GM21737 (cell line): ENCODE results near the gene ASIC2.

Source experiments
- ATAC-seq: cut with Tn5 transposase; IDR thresholded peaks from one replicate; pipeline ENCODE4 v1.9.1; 2021; ENCODE audit warnings: mild to moderate bottlenecking, moderate library complexity; ENCODE audit not compliant: unreplicated experiment

ASIC2 gene

GRCh38 chr17:33292981-33293867 lies at the start of gene ASIC2:
ASIC2 (minus strand) TSS chr17:33293295.
- ATAC-seq = no peak

GRCh38 chr17:33342025-33342424 lies 48.9 kb upstream of the ASIC2 start:
- ATAC-seq = no peak

- no peak for ATAC-seq
Measured at GRCh38 chr17:33338242-33338641, 45.1 kb upstream of the ASIC2 start.

GRCh38 chr17:33335491-33336173 lies 42.5 kb upstream of the ASIC2 start:
- no peak for ATAC-seq

GRCh38 chr17:33334703-33335102 lies 41.6 kb upstream of the ASIC2 start:
- ATAC-seq = no peak

GRCh38 chr17:33330877-33331276 lies 37.8 kb upstream of the ASIC2 start:
- no peak for ATAC-seq

GRCh38 chr17:33328129-33328528 lies 35.0 kb upstream of the ASIC2 start:
- ATAC-seq = no peak

- no peak for ATAC-seq
Measured at GRCh38 chr17:33324736-33325135, 31.6 kb upstream of the ASIC2 start.

- ATAC-seq = no peak
Measured at GRCh38 chr17:33322063-33322462, 29.0 kb upstream of the ASIC2 start.

GRCh38 chr17:33318241-33318640 lies 25.1 kb upstream of the ASIC2 start:
- no peak for ATAC-seq

- no peak for ATAC-seq
Measured at GRCh38 chr17:33316746-33317145, 23.7 kb upstream of the ASIC2 start.

GRCh38 chr17:33310296-33310695 lies 17.2 kb upstream of the ASIC2 start:
- no peak for ATAC-seq

- ATAC-seq = no peak
Measured at GRCh38 chr17:33303254-33303653, 10.2 kb upstream of the ASIC2 start.

GRCh38 chr17:33302394-33302793 lies 9.3 kb upstream of the ASIC2 start:
- ATAC-seq = no peak

- no peak for ATAC-seq
Measured at GRCh38 chr17:33300241-33300640, 7.1 kb upstream of the ASIC2 start.

GRCh38 chr17:33299115-33299514 lies 6.0 kb upstream of the ASIC2 start:
- no peak for ATAC-seq

GRCh38 chr17:33297643-33298042 lies 4.5 kb upstream of the ASIC2 start:
- ATAC-seq = no peak

GRCh38 chr17:33294994-33295393 lies 1.9 kb upstream of the ASIC2 start:
- no peak for ATAC-seq

- no peak for ATAC-seq
Measured at GRCh38 chr17:33292201-33292980, 704 bp downstream of the ASIC2 start.

GRCh38 chr17:33291248-33292200 lies 1.6 kb downstream of the ASIC2 start:
- no peak for ATAC-seq
